Occipital lobe (tissue), 3 donors: ENCODE data around the gene IRF3. TPM values are rescaled to one million over a fixed set of nuclear protein-coding genes. Genes with fewer than 3 reads are reported as not detected.
"Not testable (repeated sequence)": the region's sequence is repeated elsewhere in the genome, so short reads cannot be mapped to it uniquely, and the experiment has no call there.

Source experiments
- DNase-seq: peaks from one replicate; lab custom pipeline; 2025; lab: John Stamatoyannopoulos, UW
- small RNA-seq: library from RNA; depleted of rRNA; stranded (forward); fragments of <200 nt; gene quantifications from one replicate; pipeline ENCODE3, GENCODE V24; 2014
- total RNA-seq: library from RNA; depleted of rRNA; stranded (reverse); fragments of >200 nt; gene quantifications from one replicate; pipeline ENCODE4 v1.2.3, GENCODE V29; 2014

The IRF3 gene
- total RNA-seq, 1 donor from 2014 or later = 8.1 TPM

- no peak for DNase-seq
These were observed 40.4 kb downstream of the IRF3 start for GRCh38 chr19:49624967-49625910.

GRCh38 chr19:49617860-49618259, 47.8 kb downstream of the IRF3 start:
- not testable (repeated sequence) for DNase-seq

DNA sequence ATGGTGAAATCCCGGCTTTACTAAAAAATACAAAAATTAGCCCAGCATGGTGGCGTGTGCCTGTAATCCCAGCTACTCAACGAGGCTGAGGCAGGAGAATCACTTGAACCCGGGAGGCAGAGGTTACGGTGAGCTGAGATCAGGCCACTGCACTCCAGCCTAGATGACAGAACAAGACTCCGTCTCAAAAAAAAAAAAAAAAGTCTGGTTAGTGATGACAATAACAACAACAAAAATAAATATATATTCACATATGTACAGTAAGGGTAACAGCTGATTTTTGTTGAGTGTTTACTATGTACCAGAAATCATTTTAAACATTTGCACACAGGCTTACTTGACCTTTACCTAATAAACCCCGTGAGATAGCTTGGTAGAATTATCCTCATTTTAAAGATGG, 48.7 kb downstream of the IRF3 start:
- no peak for DNase-seq

- no peak for DNase-seq
These were observed 49.1 kb downstream of the IRF3 start for GRCh38 chr19:49616532-49616931.

- DNase-seq = no peak
These were observed 49.8 kb downstream of the IRF3 start for GRCh38 chr19:49615861-49616260.

DNA sequence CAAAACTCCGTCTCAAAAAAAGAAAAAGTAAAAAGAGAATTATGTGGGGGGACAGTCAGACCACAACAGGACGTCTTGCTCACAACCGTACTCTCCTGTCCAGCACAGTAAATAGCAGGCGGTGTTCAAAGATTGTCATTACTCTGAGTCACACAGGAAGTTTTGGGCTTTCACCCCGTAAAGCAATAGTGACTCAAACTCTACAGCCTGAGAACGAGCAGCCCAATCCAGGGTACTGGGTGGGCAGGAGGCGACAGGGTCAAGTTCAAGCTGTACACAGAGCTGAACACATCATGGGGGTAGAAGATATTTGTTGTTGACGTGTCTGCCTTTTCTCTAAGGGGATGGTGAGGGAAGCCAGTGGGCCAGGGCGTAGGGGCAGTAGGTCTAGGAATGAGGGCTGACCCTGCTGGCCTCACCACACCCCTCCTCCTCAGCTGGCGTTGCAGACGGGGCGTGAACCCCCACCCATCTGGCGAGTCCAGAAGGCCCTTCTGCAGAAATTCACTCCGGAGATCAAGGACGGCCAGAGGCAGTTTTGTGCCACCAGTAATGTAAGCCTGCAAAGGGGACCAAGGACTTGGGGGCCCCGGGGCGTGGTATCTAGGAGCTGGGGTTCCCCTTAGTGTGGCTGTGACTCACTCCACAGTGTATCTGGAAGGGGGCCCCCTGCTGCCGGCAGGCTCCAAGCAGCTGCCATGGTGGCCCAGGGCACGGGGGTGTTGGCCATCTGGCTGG, 51.4 kb downstream of the IRF3 start:
- DNase-seq = no peak

DNA sequence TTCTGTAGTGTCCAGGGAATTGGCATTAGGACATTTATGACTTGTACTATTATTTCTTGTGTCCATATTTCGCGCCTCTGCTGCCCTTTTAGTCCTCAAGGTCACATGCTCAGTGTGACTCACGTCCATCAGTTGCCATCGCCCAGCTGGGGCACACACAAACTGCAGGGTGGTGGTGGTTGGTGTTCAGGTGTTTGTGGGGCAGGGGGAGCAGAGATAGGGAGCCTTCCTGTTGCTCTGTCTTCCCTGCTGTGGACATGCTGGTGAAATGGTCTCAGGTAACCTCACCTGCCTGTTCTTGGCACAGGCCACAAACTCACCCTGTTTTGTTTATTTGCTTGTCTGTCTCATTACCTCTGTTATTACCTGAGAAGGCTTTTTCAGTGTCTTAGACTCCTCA, 52.3 kb downstream of the IRF3 start:
- DNase-seq = no peak

Small RNAs within 50 kb of the gene (small RNA-seq; reads per million reads assigned to genes)
- not detected for gene MIR5088

Other genes with a start within 250 kb of the IRF3 start
- not detected for gene PTH2, start 242.4 kb downstream of the IRF3 start, total RNA-seq
- gene GFY, start 240.5 kb downstream of the IRF3 start, total RNA-seq = not detected
- gene SLC17A7, start 224.3 kb downstream of the IRF3 start, total RNA-seq = 34.6 TPM
- 58.0 TPM for gene PIH1D1, start 214.0 kb downstream of the IRF3 start, total RNA-seq
- gene ALDH16A1, start 212.6 kb downstream of the IRF3 start, total RNA-seq = 8.0 TPM
- not detected for gene FLT3LG, start 191.6 kb downstream of the IRF3 start, total RNA-seq
- 2,203 TPM for gene RPL13A, start 178.2 kb downstream of the IRF3 start, total RNA-seq
- gene RPS11, start 169.4 kb downstream of the IRF3 start, total RNA-seq = 3,859 TPM
- gene FCGRT, start 153.2 kb downstream of the IRF3 start, total RNA-seq = 12.9 TPM
- gene RCN3, start 137.9 kb downstream of the IRF3 start, total RNA-seq = 2.3 TPM
- gene NOSIP, start 85.3 kb downstream of the IRF3 start, total RNA-seq = 22.8 TPM
- 0.31 TPM for gene PRRG2, start 84.5 kb downstream of the IRF3 start, total RNA-seq
- gene PRR12, start 74.7 kb downstream of the IRF3 start, total RNA-seq = 2.5 TPM
- 1.1 TPM for gene RRAS, start 25.7 kb downstream of the IRF3 start, total RNA-seq
- 11.5 TPM for gene SCAF1, start 23.6 kb downstream of the IRF3 start, total RNA-seq
- gene BCL2L12, start 76 bp upstream of the IRF3 start, total RNA-seq = not detected
- gene PRMT1, start 11.4 kb upstream of the IRF3 start, total RNA-seq = 177 TPM
- 0.78 TPM for gene ADM5, start 23.7 kb upstream of the IRF3 start, total RNA-seq
- gene CPT1C, start 25.3 kb upstream of the IRF3 start, total RNA-seq = 42.1 TPM
- 0.31 TPM for gene TSKS, start 97.4 kb upstream of the IRF3 start, total RNA-seq
- gene AP2A1, start 101.1 kb upstream of the IRF3 start, total RNA-seq = 49.0 TPM
- 21.7 TPM for gene FUZ, start 147.4 kb upstream of the IRF3 start, total RNA-seq
- gene MED25, start 152.4 kb upstream of the IRF3 start, total RNA-seq = 12.8 TPM
- gene PTOV1, start 185.3 kb upstream of the IRF3 start, total RNA-seq = 99.2 TPM
- 24.0 TPM for gene PNKP, start 201.7 kb upstream of the IRF3 start, total RNA-seq
- gene AKT1S1, start 211.5 kb upstream of the IRF3 start, total RNA-seq = 3.9 TPM
- 6.1 TPM for gene TBC1D17, start 211.8 kb upstream of the IRF3 start, total RNA-seq
- not detected for gene IL4I1, start 231.0 kb upstream of the IRF3 start, total RNA-seq